Cardiac muscle cell (in vitro differentiated cells and primary cell): ENCODE results near the gene RUNX2. TPM values are rescaled to one million over a fixed set of nuclear protein-coding genes. Genes with fewer than 3 reads are reported as not detected.

Experiments used
- DNase-seq, 2 donors: peaks; one replicate each; pipeline versions ENCODE4 v3.0.0 to v3.0.0-alpha.2; 2010 to 2017; ENCODE audit warnings: low read depth in 1 of 2, low spot score in 1 of 2
- H3K27ac ChIP-seq: fragments of 200-600 bp; sonication (generic); 2 replicates; pipeline ENCODE4 v1.5.1; 2016
- H3K27me3 ChIP-seq: fragments of 200-600 bp; sonication (generic); 2 replicates; pipeline ENCODE4 v1.6.0; 2016; ENCODE audit warnings: control low read depth
- H3K36me3 ChIP-seq: fragments of 200-600 bp; sonication (generic); 2 replicates; pipeline ENCODE4 v1.5.1; 2016; ENCODE audit warnings: control low read depth
- H3K4me1 ChIP-seq: fragments of 200-600 bp; sonication (generic); 2 replicates; pipeline ENCODE4 v1.8.1; 2017; ENCODE audit warnings: low read depth, mild to moderate bottlenecking, mixed run types
- H3K4me3 ChIP-seq: fragments of 200-600 bp; sonication (generic); 2 replicates; pipeline ENCODE4 v1.5.1; 2016; ENCODE audit warnings: mild to moderate bottlenecking
- H3K9me3 ChIP-seq: fragments of 200-600 bp; sonication (generic); 2 replicates; pipeline ENCODE4 v1.5.1; 2017; ENCODE audit warnings: low read depth, mild to moderate bottlenecking, control low read depth
- polyA plus RNA-seq: library from polyadenylated mRNA; unstranded; fragments of >200 nt; fragmentation: Nextera tagmentation; extraction: Ambion mirVana; gene quantifications from 2 replicates; pipeline ENCODE4 v1.2.1, GENCODE V29; 2016
- total RNA-seq: library from RNA; depleted of rRNA; stranded (reverse); fragments of >200 nt; gene quantifications from 2 replicates; pipeline ENCODE4 v1.2.3, GENCODE V29; 2016
- TF ChIP-seq, protein P1 (sequence below): IDR thresholded peaks from 2 replicates; pipeline ENCODE4 v1.5.1; 2012; ENCODE audit warnings: low read depth, mild to moderate bottlenecking, low read length

The RUNX2 gene
- total and polyA plus RNA-seq, 2 experiments from 2014 or later = 1.6 to 1.9 TPM

DNA sequence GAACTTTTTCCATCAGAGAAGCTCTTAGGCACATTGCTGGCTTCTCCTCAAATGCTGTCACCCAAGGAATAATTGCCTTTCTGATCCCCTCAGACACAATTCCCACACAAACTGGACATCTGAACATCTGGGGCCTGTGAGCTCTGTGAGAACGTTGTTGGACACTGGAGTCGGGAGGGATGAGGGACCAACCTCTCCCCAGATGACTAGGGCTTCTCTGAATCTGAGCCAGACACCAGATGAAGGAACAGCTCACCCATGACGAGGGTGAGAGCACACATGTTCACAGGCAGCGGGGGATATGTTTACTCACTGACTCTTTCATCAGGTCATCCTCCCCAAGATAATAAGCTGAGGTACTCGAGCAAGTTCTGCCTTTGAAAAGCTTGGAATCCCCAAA, 333.5 kb downstream of the RUNX2 start:
- TF ChIP-seq, protein P1, sequence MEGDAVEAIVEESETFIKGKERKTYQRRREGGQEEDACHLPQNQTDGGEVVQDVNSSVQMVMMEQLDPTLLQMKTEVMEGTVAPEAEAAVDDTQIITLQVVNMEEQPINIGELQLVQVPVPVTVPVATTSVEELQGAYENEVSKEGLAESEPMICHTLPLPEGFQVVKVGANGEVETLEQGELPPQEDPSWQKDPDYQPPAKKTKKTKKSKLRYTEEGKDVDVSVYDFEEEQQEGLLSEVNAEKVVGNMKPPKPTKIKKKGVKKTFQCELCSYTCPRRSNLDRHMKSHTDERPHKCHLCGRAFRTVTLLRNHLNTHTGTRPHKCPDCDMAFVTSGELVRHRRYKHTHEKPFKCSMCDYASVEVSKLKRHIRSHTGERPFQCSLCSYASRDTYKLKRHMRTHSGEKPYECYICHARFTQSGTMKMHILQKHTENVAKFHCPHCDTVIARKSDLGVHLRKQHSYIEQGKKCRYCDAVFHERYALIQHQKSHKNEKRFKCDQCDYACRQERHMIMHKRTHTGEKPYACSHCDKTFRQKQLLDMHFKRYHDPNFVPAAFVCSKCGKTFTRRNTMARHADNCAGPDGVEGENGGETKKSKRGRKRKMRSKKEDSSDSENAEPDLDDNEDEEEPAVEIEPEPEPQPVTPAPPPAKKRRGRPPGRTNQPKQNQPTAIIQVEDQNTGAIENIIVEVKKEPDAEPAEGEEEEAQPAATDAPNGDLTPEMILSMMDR = no peak
- Histone ChIP-seq H3K36me3 (no peaks in the 10 kb centered on the region), H3K27me3 (peaks cover 80% of the 10 kb centered on the region), H3K4me1 (no peaks in the 10 kb centered on the region), H3K9me3 (no peaks in the 10 kb centered on the region), H3K4me3 (no peak overlapping the region), H3K27ac (no peak overlapping the region)
- peak in 1 of 2 donors; percentile 27 for DNase-seq

DNA sequence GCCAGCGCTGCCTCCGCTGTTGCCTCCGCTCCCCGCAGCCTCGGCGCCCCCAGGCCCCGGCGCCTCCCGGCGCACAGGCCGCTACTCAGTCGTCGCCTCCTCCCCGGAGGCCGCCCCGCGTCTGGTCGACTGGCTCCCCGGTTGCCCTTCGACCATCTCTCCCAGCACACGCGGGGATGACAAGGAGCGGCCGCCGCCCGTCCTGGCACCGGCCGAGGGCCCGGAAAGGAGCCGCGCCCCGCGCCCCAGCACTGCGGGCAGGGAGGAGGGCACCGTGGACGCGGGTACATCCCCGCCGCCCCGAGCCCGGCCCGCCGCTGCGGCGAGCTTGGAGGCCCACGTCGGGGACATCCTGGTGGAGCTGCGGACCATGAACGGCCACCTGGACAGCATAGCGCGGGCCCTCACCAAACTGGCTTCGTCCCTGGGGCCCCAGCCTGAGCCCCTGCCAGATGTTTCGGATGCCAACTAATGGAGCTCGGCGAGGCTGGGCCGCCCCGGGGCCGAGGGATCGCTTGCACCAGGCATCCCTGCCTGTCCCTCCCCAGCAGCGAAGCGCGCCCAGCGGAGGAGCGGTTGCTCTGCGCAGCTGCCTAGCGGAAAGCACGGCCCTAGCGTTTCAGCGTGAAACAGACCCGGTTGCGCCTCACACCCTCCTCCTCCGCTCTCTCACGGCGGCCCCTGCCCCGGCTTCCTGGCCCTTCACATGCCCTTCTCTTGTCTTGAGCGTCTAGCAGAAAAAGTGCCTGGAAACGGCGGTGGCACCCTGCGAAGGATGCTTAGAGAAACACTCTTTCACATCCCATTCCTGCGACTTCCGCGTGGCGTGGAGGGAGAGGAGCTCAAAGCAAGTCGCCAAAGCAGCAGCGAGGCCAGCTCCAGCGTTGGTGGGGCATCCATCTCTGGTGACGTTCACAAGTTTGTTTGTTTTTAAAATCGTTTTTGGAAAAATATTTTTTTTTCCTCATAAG, 335.4 kb downstream of the RUNX2 start:
- H3K27ac ChIP-seq = no peak overlapping the region
- H3K27me3 ChIP-seq = peaks cover 73% of the 10 kb centered on the region
- H3K36me3 ChIP-seq = no peaks in the 10 kb centered on the region
- TF ChIP-seq, protein P1 = no peak
- H3K4me3 ChIP-seq = peak overlapping the region; percentile 9
- DNase-seq = peak; percentile 41 to 65
- no peaks in the 10 kb centered on the region for H3K4me1 ChIP-seq
- no peaks in the 10 kb centered on the region for H3K9me3 ChIP-seq

DNA sequence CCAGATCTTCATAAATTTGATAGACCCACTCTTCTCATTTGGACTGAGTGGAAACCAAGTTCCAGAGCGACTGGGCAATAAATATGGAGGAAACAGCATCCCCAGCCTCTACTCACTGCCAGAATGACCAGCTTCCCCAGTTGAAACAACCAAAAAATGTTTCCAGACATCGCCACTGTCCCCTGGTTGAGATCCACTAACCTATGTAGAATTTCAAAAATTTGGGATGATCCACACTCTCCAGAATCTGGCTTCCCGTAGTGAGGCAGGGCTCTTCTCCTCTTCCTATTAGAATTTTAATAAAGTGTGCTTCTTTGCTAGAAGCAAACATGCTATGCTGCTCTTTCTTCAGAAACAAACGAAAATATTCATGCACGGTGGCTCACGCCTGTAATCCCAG, 336.6 kb downstream of the RUNX2 start:
- H3K4me1 ChIP-seq = no peaks in the 10 kb centered on the region
- H3K9me3 ChIP-seq = no peaks in the 10 kb centered on the region
- no peak overlapping the region for H3K27ac ChIP-seq
- peaks cover 62% of the 10 kb centered on the region for H3K27me3 ChIP-seq
- DNase-seq = no peak
- TF ChIP-seq, protein P1 = no peak
- H3K36me3 ChIP-seq = no peaks in the 10 kb centered on the region
- no peak overlapping the region for H3K4me3 ChIP-seq

GRCh38 chr6:45665859-45666258, 337.7 kb downstream of the RUNX2 start:
- TF ChIP-seq, protein P1 = no peak
- DNase-seq = no peak
- H3K9me3 ChIP-seq = no peaks in the 10 kb centered on the region
- H3K36me3 ChIP-seq = no peaks in the 10 kb centered on the region
- H3K4me3 ChIP-seq = no peak overlapping the region
- H3K27ac ChIP-seq = no peak overlapping the region
- no peaks in the 10 kb centered on the region for H3K4me1 ChIP-seq
- peaks cover 52% of the 10 kb centered on the region for H3K27me3 ChIP-seq

GRCh38 chr6:45666846-45667245, 338.7 kb downstream of the RUNX2 start:
- peaks cover 42% of the 10 kb centered on the region for H3K27me3 ChIP-seq
- TF ChIP-seq, protein P1 = no peak
- no peaks in the 10 kb centered on the region for H3K9me3 ChIP-seq
- no peaks in the 10 kb centered on the region for H3K4me1 ChIP-seq
- DNase-seq = no peak
- H3K4me3 ChIP-seq = no peak overlapping the region
- no peaks in the 10 kb centered on the region for H3K36me3 ChIP-seq
- H3K27ac ChIP-seq = no peak overlapping the region
